H1 (cell line): ENCODE measurements around the gene ACAT2. TPM values are rescaled to one million over a fixed set of nuclear protein-coding genes. Genes with fewer than 3 reads are reported as not detected.
"Not testable (repeated sequence)": the region's sequence is repeated elsewhere in the genome, so short reads cannot be mapped to it uniquely, and the experiment has no call there.

Experiments
- CTCF ChIA-PET: fragments of 300-600 bp; sonication (Branson Sonifier 250); formaldehyde crosslinking; loops from one replicate; lab custom pipeline; 2021; ENCODE audit not compliant: partially characterized antibody; lab: Charles Lee
- POLR2A ChIA-PET: fragments of 300-600 bp; sonication (Branson Sonifier 250); formaldehyde crosslinking; loops from one replicate; lab custom pipeline; 2021; ENCODE audit warnings: inconsistent platforms; ENCODE audit not compliant: partially characterized antibody; lab: Charles Lee
- DNase-seq, 2 experiments: peaks; one replicate each; pipeline versions ENCODE4 v3.0.0 to v3.0.0-alpha.2; 2010 to 2022; ENCODE audit warnings: low spot score in 2 of 2, low read depth in 1 of 2, mixed read lengths in 1 of 2
- FAIRE-seq: peaks from 2 replicates; lab custom pipeline; 2011; peaks lifted over from hg19 to GRCh38; lab: Jason Lieb, UNC
- H2AFZ ChIP-seq: 2 replicates; pipeline ENCODE4 v1.8.1; 2012; ENCODE audit warnings: low read length, inconsistent platforms
- H2AK5ac ChIP-seq: 2 replicates; pipeline ENCODE4 v1.6.1; 2013; ENCODE audit warnings: low read depth, low read length
- H2BK120ac ChIP-seq: replicated peaks from 2 replicates; pipeline ENCODE3; 2013; ENCODE audit warnings: low read depth, low read length, inconsistent platforms
- H2BK12ac ChIP-seq: 2 replicates; pipeline ENCODE4 v1.6.1; 2013; ENCODE audit warnings: low read depth, low read length
- H2BK15ac ChIP-seq: 2 replicates; pipeline ENCODE4 v1.6.1; 2013; ENCODE audit warnings: low read length
- H2BK20ac ChIP-seq: 2 replicates; pipeline ENCODE4 v1.6.1; 2013; ENCODE audit warnings: low read length
- H2BK5ac ChIP-seq: 2 replicates; pipeline ENCODE4 v1.6.1; 2013; ENCODE audit warnings: low read depth, low read length
- H3K14ac ChIP-seq: 2 replicates; pipeline ENCODE4 v1.6.1; 2013; ENCODE audit warnings: inconsistent platforms; ENCODE audit not compliant: insufficient read length
- H3K18ac ChIP-seq: 2 replicates; pipeline ENCODE4 v1.6.1; 2013; ENCODE audit warnings: low read length; ENCODE audit errors: extremely low read depth
- H3K23ac ChIP-seq: 2 replicates; pipeline ENCODE4 v1.6.1; 2013; ENCODE audit warnings: inconsistent platforms; ENCODE audit not compliant: insufficient read length
- H3K23me2 ChIP-seq: 2 replicates; pipeline ENCODE4 v1.6.1; 2013; ENCODE audit warnings: low read depth, low read length
- H3K27ac ChIP-seq: 2 replicates; pipeline ENCODE4 v1.6.1; 2011; ENCODE audit warnings: low read depth, low read length, inconsistent platforms
- H3K27me3 ChIP-seq, 4 experiments: replicated peaks in 1 of 4; 1 replicate in 1 of 4; 2 replicates in 3 of 4; pipeline versions ENCODE4 v1.6.1 to v1.8.1; 2011 to 2013; ENCODE audit warnings: low read length in 3 of 4, mild to moderate bottlenecking in 3 of 4, inconsistent platforms in 2 of 4, mixed read lengths in 2 of 4, moderate library complexity in 1 of 4; ENCODE audit not compliant: control insufficient read depth in 3 of 4, insufficient read depth in 3 of 4; ENCODE audit errors: extremely low read depth in 1 of 4
- H3K36me3 ChIP-seq, 4 experiments: 2 replicates each; pipeline versions ENCODE4 v1.6.1 to v1.8.1; 2011 to 2013; ENCODE audit warnings: mild to moderate bottlenecking in 4 of 4, low read length in 3 of 4, moderate library complexity in 2 of 4, control low read depth in 1 of 4, inconsistent platforms in 1 of 4; ENCODE audit not compliant: insufficient read depth in 4 of 4, control insufficient read depth in 2 of 4
- H3K4ac ChIP-seq: replicated peaks from 2 replicates; pipeline ENCODE3; 2013; ENCODE audit warnings: low read length, low read depth, mixed read lengths, inconsistent platforms; ENCODE audit not compliant: insufficient read length
- H3K4me1 ChIP-seq, 4 experiments: replicated peaks in 1 of 4; 1 replicate in 1 of 4; 2 replicates in 3 of 4; pipeline versions ENCODE4 v1.6.1 to v1.8.1; 2011 to 2013; ENCODE audit warnings: low read length in 3 of 4, inconsistent platforms in 2 of 4, mixed read lengths in 1 of 4; ENCODE audit not compliant: insufficient read depth in 4 of 4, control insufficient read depth in 3 of 4
- H3K4me2 ChIP-seq, 2 experiments: 2 replicates each; pipeline versions ENCODE4 v1.6.1 to v1.8.1; 2011 to 2013; ENCODE audit warnings: low read depth in 2 of 2, low read length in 2 of 2, control low read depth in 1 of 2, inconsistent platforms in 1 of 2, mild to moderate bottlenecking in 1 of 2; ENCODE audit not compliant: insufficient read depth in 1 of 2
- H3K4me3 ChIP-seq, 4 experiments: fragments of 200-600, 300-600 bp in 1 of 4; sonication (generic), shearing (Covaris generic), sonication (Bioruptor Twin) in 1 of 4; 2 replicates each; pipeline versions ENCODE4 v1.5.1 to v1.8.1; 2011 to 2016; ENCODE audit warnings: low read length in 4 of 4, low read depth in 3 of 4, control low read depth in 2 of 4, inconsistent platforms in 2 of 4, mild to moderate bottlenecking in 2 of 4, mixed read lengths in 1 of 4, moderate library complexity in 1 of 4; ENCODE audit not compliant: insufficient read depth in 2 of 4; ENCODE audit errors: extremely low read depth in 1 of 4
- H3K56ac ChIP-seq: replicated peaks from 2 replicates; pipeline ENCODE3; 2013; ENCODE audit warnings: low read depth, mild to moderate bottlenecking, mixed read lengths, low read length, inconsistent platforms; ENCODE audit not compliant: insufficient read length
- H3K79me1 ChIP-seq: 2 replicates; pipeline ENCODE4 v1.6.1; 2013; ENCODE audit warnings: low read depth, low read length, control low read depth
- H3K79me2 ChIP-seq, 2 experiments: 2 replicates each; pipeline versions ENCODE4 v1.6.1 to v1.8.1; 2012 to 2013; ENCODE audit warnings: low read length in 2 of 2, mild to moderate bottlenecking in 2 of 2, inconsistent platforms in 1 of 2; ENCODE audit not compliant: insufficient read depth in 2 of 2, control insufficient read depth in 1 of 2
- H3K9ac ChIP-seq, 4 experiments: replicated peaks in 1 of 4; 1 replicate in 1 of 4; 2 replicates in 3 of 4; pipeline versions ENCODE4 v1.6.1 to v1.8.1; 2011 to 2013; ENCODE audit warnings: low read depth in 3 of 4, low read length in 3 of 4, control low read depth in 2 of 4, mild to moderate bottlenecking in 2 of 4, moderate library complexity in 2 of 4, inconsistent platforms in 1 of 4; ENCODE audit errors: extremely low read depth in 1 of 4
- H3K9me3 ChIP-seq, 2 experiments: 2 replicates each; pipeline versions ENCODE4 v1.6.1 to v1.8.1; 2012 to 2013; ENCODE audit warnings: mild to moderate bottlenecking in 2 of 2, moderate library complexity in 2 of 2, control low read depth in 1 of 2, inconsistent platforms in 1 of 2, low read depth in 1 of 2, low read length in 1 of 2, mixed read lengths in 1 of 2; ENCODE audit not compliant: insufficient read depth in 2 of 2
- H4K20me1 ChIP-seq, 2 experiments: replicated peaks in 1 of 2; 2 replicates each; pipeline versions ENCODE3 to v1.8.1; 2011 to 2013; ENCODE audit warnings: inconsistent platforms in 2 of 2, low read length in 2 of 2, mild to moderate bottlenecking in 1 of 2; ENCODE audit not compliant: insufficient read depth in 2 of 2, control insufficient read depth in 1 of 2
- H4K5ac ChIP-seq: 2 replicates; pipeline ENCODE4 v1.6.1; 2013; ENCODE audit warnings: low read length, low read depth, mixed read lengths, inconsistent platforms; ENCODE audit not compliant: insufficient read length
- H4K8ac ChIP-seq: 2 replicates; pipeline ENCODE4 v1.8.0; 2013; ENCODE audit warnings: mild to moderate bottlenecking, moderate library complexity, low read length, inconsistent platforms; ENCODE audit not compliant: insufficient read depth; ENCODE audit errors: extremely low read depth
- H4K91ac ChIP-seq: replicated peaks from 2 replicates; pipeline ENCODE3; 2013; ENCODE audit warnings: low read length, mixed read lengths, inconsistent platforms; ENCODE audit not compliant: insufficient read length
- WGBS, 2 experiments: shearing (Covaris generic) in 1 of 2; methylation state at CpG; one replicate each; pipeline versions ENCODE4 v1.1.6 to v1.1.7; 2013 to 2015; ENCODE audit warnings: low lambda C conversion rate in 2 of 2, mixed read lengths in 2 of 2, inconsistent platforms in 1 of 2, low coverage in 1 of 2, missing lambda C conversion rate in 1 of 2; ENCODE audit not compliant: insufficient replicate concordance in 2 of 2, insufficient coverage in 1 of 2, insufficient read length in 1 of 2; ENCODE audit errors: extremely low coverage in 1 of 2, missing lambda C conversion rate in 1 of 2; 5-methylcytosine and 5-hydroxymethylcytosine counted together
- polyA plus RNA-seq, 7 experiments: library from polyadenylated mRNA; depleted of rRNA in 3 of 7; stranded (reverse) in 5 of 7; unstranded in 2 of 7; fragments of >200 nt in 5 of 7; fragments of 200-250 nt in 2 of 7; gene quantifications; 1 replicate in 5 of 7; 2 replicates in 1 of 7; 4 replicates in 1 of 7; pipeline versions ENCODE4 v1.2.1 to v1.2.3, GENCODE V29; 2011 to 2013; ENCODE audit warnings: missing spikeins in 2 of 7, mixed read lengths in 2 of 7
- total RNA-seq: library from RNA; stranded (reverse); fragmentation: NEBNext Ultra II Directional; extraction: Animal tissue kit (Norgen Biotek cat#: 25700); gene quantifications from 2 replicates; pipeline ENCODE4 v1.2.1, GENCODE V29; 2021

ACAT2 gene
- total and polyA plus RNA-seq, 2 of the 8 experiments (the other 6 are each of a cell fraction or from before 2014, with no cell fraction given): 61.6 to 166 TPM

DNA sequence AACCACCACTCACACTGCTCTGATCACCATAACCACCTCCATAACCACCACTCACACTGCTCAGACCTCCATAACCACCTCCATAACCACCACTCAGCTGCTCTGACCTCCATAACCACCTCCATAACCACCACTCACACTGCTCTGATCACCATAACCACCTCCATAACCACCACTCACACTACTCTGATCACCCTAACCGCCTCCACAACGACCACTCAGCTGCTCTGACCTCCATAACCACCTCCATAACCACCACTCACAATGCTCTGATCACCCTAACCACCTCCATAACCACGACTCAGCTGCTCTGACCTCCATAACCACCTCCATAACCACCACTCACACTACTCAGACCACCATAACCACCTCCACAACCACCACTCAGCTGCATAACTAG, 49.5 kb upstream of the ACAT2 start:
- H2BK120ac ChIP-seq, H2BK5ac ChIP-seq, H4K91ac ChIP-seq, H3K27ac ChIP-seq, H3K4ac ChIP-seq, H3K36me3 ChIP-seq, H3K23ac ChIP-seq, H3K79me1 ChIP-seq, H3K9ac ChIP-seq, H3K4me2 ChIP-seq, H3K79me2 ChIP-seq, H4K20me1 ChIP-seq, H3K4me3 ChIP-seq, H3K18ac ChIP-seq, H3K56ac ChIP-seq, H2BK20ac ChIP-seq, H3K14ac ChIP-seq, DNase-seq, H2BK15ac ChIP-seq, H2AFZ ChIP-seq, H2AK5ac ChIP-seq, H3K9me3 ChIP-seq, H4K5ac ChIP-seq, CTCF ChIA-PET, FAIRE-seq, H3K27me3 ChIP-seq, H3K4me1 ChIP-seq, H4K8ac ChIP-seq, H2BK12ac ChIP-seq: not testable (repeated sequence)
- WGBS, 2 experiments: 85% methylated on average over 3 of the region's 3 CpGs; no CpG with 5 or more reads in 1 of the 2 experiments
- peaks cover 13% of the 10 kb centered on the region; the same call in 1 of the 2 replicates for H3K23me2 ChIP-seq
- POLR2A ChIA-PET: interaction anchor here (0.6 to 1.3 kb wide), 3 partner anchors 14 to 490 kb away, joined by 3 to 5 read pairs (median 3); partner anchors contain the start of gene SOD2
